ENCODE data around the gene USP32. TPM values are rescaled to one million over a fixed set of nuclear protein-coding genes. Genes with fewer than 3 reads are reported as not detected.
A peak's percentile ranks its signal among the peaks of the same experiment; 100 is the strongest.

Gene USP32
- total RNA-seq, 1 donor from 2014 or later: 22.8 TPM

DNA sequence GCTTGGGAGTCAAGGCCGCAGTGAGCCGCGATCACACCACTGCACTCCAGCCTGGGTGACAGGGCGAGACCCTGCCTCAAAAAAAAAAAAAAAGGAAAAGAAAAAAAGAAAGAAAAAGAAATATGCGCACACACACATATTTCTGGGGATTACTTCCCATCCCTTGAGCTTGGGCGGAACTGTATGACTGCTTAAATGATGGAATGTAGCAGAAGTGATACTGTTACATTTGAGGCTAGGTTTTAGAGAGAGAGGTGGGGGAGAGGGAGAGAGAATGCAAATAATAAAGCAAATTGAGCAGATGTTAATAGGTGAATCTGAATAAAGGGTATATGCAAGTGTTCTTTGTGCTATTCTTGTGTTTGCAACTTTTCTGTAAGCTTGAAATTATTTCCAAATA, 12.0 kb upstream of the USP32 start:
- no peak overlapping the region for H3K4me3 ChIP-seq
- intact Hi-C loops (cut with micrococcal nuclease): no loop called here
- H3K9me3 ChIP-seq (replicated peaks): no peaks in the 10 kb centered on the region
- TF ChIP-seq, protein P1, sequence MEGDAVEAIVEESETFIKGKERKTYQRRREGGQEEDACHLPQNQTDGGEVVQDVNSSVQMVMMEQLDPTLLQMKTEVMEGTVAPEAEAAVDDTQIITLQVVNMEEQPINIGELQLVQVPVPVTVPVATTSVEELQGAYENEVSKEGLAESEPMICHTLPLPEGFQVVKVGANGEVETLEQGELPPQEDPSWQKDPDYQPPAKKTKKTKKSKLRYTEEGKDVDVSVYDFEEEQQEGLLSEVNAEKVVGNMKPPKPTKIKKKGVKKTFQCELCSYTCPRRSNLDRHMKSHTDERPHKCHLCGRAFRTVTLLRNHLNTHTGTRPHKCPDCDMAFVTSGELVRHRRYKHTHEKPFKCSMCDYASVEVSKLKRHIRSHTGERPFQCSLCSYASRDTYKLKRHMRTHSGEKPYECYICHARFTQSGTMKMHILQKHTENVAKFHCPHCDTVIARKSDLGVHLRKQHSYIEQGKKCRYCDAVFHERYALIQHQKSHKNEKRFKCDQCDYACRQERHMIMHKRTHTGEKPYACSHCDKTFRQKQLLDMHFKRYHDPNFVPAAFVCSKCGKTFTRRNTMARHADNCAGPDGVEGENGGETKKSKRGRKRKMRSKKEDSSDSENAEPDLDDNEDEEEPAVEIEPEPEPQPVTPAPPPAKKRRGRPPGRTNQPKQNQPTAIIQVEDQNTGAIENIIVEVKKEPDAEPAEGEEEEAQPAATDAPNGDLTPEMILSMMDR (IDR thresholded peaks at IDR 0.05; ENCODE audit: borderline replicate concordance): no peak
- no peaks in the 10 kb centered on the region for H3K27me3 ChIP-seq (ENCODE audit: low read depth)
- H3K4me1 ChIP-seq: no peaks in the 10 kb centered on the region
- no peak overlapping the region for H3K27ac ChIP-seq (replicated peaks)
- no peaks in the 10 kb centered on the region for H3K36me3 ChIP-seq
- DNase-seq: no peak

DNA sequence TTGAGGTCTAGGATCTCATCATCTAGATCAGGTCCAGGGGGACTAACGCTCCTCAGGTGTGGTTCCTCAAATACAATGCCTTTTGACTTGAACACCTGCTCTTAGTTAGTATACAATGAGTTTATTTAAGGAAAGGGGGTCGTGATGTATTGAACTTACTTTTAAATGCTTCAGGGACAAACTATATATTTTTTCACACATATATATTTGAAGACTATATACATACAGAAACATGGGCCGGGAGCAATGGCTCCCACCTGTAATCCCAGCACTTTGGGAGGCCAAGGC, 11.5 kb upstream of the USP32 start:
- H3K9me3 ChIP-seq (replicated peaks): no peaks in the 10 kb centered on the region
- H3K4me1 ChIP-seq: no peaks in the 10 kb centered on the region
- DNase-seq: no peak
- H3K36me3 ChIP-seq: no peaks in the 10 kb centered on the region
- no peaks in the 10 kb centered on the region for H3K27me3 ChIP-seq (ENCODE audit: low read depth)
- intact Hi-C loops (cut with micrococcal nuclease): no loop called here
- no peak overlapping the region for H3K4me3 ChIP-seq
- no peak overlapping the region for H3K27ac ChIP-seq (replicated peaks)
- TF ChIP-seq, protein P1 (IDR thresholded peaks at IDR 0.05; ENCODE audit: borderline replicate concordance): no peak

DNA sequence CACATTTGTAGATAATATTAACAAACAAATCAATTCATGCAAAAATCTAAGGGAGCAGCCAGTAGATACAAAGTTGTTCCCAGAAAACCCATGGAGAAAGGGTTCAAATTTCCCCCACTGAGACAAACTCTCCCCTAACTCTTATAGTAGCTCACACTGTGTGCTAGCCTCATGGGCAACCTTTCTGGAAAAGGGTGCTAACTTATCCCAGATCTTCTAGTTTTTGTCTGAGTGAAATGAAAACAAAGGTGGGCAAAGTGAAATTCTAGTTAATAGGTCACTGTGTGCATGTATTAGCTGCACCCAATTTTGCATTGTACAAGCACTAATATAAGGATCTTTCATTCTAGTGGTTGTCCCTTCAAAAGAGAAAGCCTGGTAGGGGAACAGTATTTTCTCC, 9.9 kb upstream of the USP32 start:
- DNase-seq: no peak

DNA sequence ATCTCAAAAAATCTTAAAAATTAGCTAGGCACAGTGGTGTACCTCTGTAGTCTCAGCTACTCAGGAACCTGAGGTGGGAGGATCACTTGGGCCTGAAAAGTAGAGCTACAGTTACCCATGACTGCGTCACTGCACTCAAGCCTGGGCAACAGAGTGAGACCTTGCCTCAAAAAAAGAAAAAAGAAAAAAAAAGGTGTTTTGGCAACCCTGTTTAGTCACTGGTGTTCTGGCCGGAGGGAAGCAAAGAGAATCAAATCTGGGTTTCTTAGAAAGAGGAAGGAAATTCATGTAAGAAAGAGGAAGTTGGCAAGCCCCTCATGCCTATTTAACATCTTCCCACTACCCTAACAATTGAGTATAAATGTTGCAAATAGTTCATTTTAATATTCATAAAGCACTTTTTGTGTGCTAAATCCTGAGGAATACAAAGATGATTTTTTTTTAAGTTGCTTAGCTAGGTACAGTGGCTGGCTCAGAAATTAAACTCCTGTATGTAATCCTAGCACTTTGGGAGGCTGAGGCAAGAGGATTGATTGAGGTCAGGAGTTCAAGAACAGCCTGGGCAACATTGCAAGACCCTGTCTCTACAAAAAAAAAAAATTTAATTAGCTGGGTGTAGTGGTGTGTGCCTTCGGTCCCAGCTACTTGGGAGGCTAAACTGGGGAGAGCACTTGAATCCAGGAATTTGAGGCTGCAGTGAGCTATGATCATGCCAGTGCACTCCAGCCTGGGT, 6.5 kb upstream of the USP32 start:
- no peak for DNase-seq
- intact Hi-C loops (cut with micrococcal nuclease): no loop called here
- TF ChIP-seq, protein P1 (IDR thresholded peaks at IDR 0.05; ENCODE audit: borderline replicate concordance): no peak
- Histone ChIP-seq H3K9me3 (replicated peaks) (no peaks in the 10 kb centered on the region), H3K4me3 (no peak overlapping the region), H3K4me1 (peaks cover under 1% of the 10 kb centered on the region), H3K27ac (replicated peaks) (peak overlapping the region; percentile 30), H3K36me3 (no peaks in the 10 kb centered on the region), H3K27me3 (ENCODE audit: low read depth) (no peaks in the 10 kb centered on the region)

More for the DNA sequence above, 9.9 kb upstream of the USP32 start:
- intact Hi-C loops (cut with micrococcal nuclease): no loop called here
- no peaks in the 10 kb centered on the region for H3K4me1 ChIP-seq
- H3K27me3 ChIP-seq (ENCODE audit: low read depth): no peaks in the 10 kb centered on the region
- TF ChIP-seq, protein P1 (IDR thresholded peaks at IDR 0.05; ENCODE audit: borderline replicate concordance): no peak
- no peak overlapping the region for H3K4me3 ChIP-seq
- H3K9me3 ChIP-seq (replicated peaks): no peaks in the 10 kb centered on the region
- H3K27ac ChIP-seq (replicated peaks): no peak overlapping the region
- H3K36me3 ChIP-seq: no peaks in the 10 kb centered on the region

DNA sequence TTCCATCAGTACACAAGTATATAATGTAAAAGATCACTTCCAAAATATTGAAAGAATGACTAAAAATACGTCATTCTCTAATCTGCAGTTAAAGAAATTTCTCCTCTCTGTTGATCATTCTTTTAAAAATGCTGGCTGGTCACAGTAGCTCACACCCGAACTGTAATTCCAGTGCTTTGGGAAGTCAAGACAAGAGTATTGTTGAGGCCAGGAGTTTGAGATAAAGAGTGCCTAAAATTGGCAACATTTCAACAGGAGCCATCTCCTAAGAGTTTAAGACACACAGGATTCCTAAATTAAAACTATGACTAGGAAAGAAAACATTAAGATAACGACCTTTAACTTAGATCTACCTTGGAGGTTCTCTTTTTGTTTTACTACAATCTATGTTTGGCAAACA, 4.5 kb upstream of the USP32 start:
- Histone ChIP-seq H3K4me3 (no peak overlapping the region), H3K36me3 (no peaks in the 10 kb centered on the region), H3K9me3 (replicated peaks) (no peaks in the 10 kb centered on the region), H3K4me1 (peaks cover 16% of the 10 kb centered on the region), H3K27me3 (ENCODE audit: low read depth) (no peaks in the 10 kb centered on the region), H3K27ac (replicated peaks) (no peak overlapping the region)
- DNase-seq: no peak
- intact Hi-C loops (cut with micrococcal nuclease): no loop called here
- TF ChIP-seq, protein P1 (IDR thresholded peaks at IDR 0.05; ENCODE audit: borderline replicate concordance): no peak

Data from left ventricle myocardium inferior (tissue), 1 donor.